BLaER1 treated with 17β-estradiol and CSF1 and Interleukin-3, amounts not matched to agents 10 nM and 100 nM (cell line): Measurements from ENCODE around the gene CHAF1A.

Experiments
- H3K27ac ChIP-seq, 11 experiments: shearing (Covaris generic); formaldehyde crosslinking; 2 replicates each; pipeline ENCODE4 v1.8.1; 2022
- H3K27me3 ChIP-seq, 11 experiments: shearing (Covaris generic); formaldehyde crosslinking; 2 replicates each; pipeline ENCODE4 v1.8.1; 2022
- H3K36me3 ChIP-seq, 11 experiments: shearing (Covaris generic); formaldehyde crosslinking; 2 replicates each; pipeline ENCODE4 v1.8.1; 2022
- H3K4me1 ChIP-seq, 10 experiments: shearing (Covaris generic); formaldehyde crosslinking; 2 replicates each; pipeline ENCODE4 v1.8.1; 2022
- H3K4me2 ChIP-seq, 11 experiments: shearing (Covaris generic); formaldehyde crosslinking; 2 replicates each; pipeline ENCODE4 v1.8.1; 2022
- H3K4me3 ChIP-seq, 10 experiments: shearing (Covaris generic); formaldehyde crosslinking; 2 replicates each; pipeline ENCODE4 v1.8.1; 2022
- H3K9ac ChIP-seq, 11 experiments: shearing (Covaris generic); formaldehyde crosslinking; 2 replicates each; pipeline ENCODE4 v1.8.1; 2022
- H3K9me3 ChIP-seq, 11 experiments: shearing (Covaris generic); formaldehyde crosslinking; replicated peaks in 1 of 11; 2 replicates each; pipeline ENCODE4 v1.8.1; 2022
- H4K20me1 ChIP-seq, 11 experiments: shearing (Covaris generic); formaldehyde crosslinking; 2 replicates each; pipeline ENCODE4 v1.8.1; 2022
- Cebpa-rat ChIP-seq, 11 experiments: shearing (Covaris generic); IDR thresholded peaks; 2 replicates each; pipeline ENCODE4 v1.8.1; 2022

The CHAF1A gene

GRCh38 chr19:4471403-4472173 is 69.1 kb downstream of the CHAF1A start:
- peaks cover 11 to 18% (median 15%) of the 10 kb centered on the region in 11 experiments for H3K36me3 ChIP-seq
- peak overlapping the region; percentile 78 to 94 (median 87) for H3K9ac ChIP-seq
- no peaks in the 10 kb centered on the region for H3K27me3 ChIP-seq
- no peak for TF ChIP-seq Cebpa-rat (IDR thresholded peaks at IDR 0.05)
- peak overlapping the region; percentile 60 to 93 (median 87) for H3K27ac ChIP-seq
- no peaks in the 10 kb centered on the region for H3K9me3 ChIP-seq
- H3K4me1 ChIP-seq = peaks cover 24 to 38% (median 35%) of the 10 kb centered on the region in 10 experiments
- H4K20me1 ChIP-seq = peaks cover 0 to 30% (median 16%) of the 10 kb centered on the region in 11 experiments; a peak in 11 of 22 replicates
- H3K4me3 ChIP-seq = peak overlapping the region; percentile 94 to 99 (median 97)
- H3K4me2 ChIP-seq = peak overlapping the region; percentile 70 to 94 (median 86)

- peak within 1 kb of the TSS; percentile 97 to 99 (median 98) for H3K4me2 ChIP-seq
- H3K27me3 ChIP-seq = no peaks in the 10 kb centered on the region
- H3K9me3 ChIP-seq = no peaks in the 10 kb centered on the region
- no peak for TF ChIP-seq Cebpa-rat (IDR thresholded peaks at IDR 0.05)
- H3K4me3 ChIP-seq = peak within 1 kb of the TSS; percentile 94 to 99 (median 97)
- peak within 1 kb of the TSS; percentile 79 to 93 (median 87) for H3K27ac ChIP-seq
- peaks cover 24 to 38% (median 35%) of the 10 kb centered on the region in 10 experiments for H3K4me1 ChIP-seq
- peaks cover 0 to 30% (median 16%) of the 10 kb centered on the region in 11 experiments; a peak in 11 of 22 replicates for H4K20me1 ChIP-seq
- H3K36me3 ChIP-seq = peaks cover 19 to 26% (median 22%) of the 10 kb centered on the region in 11 experiments
- peak within 1 kb of the TSS; percentile 88 to 97 (median 94) for H3K9ac ChIP-seq
Observed at GRCh38 chr19:4472174-4472974, 69.9 kb downstream of the CHAF1A start, which contains the start of gene HDGFL2. HDGFL2 (plus strand) TSS chr19:4472297; CDS start chr19:4472351, 54 bp downstream.

- no peak for TF ChIP-seq Cebpa-rat (IDR thresholded peaks at IDR 0.05)
- Histone ChIP-seq H3K4me3 (peak overlapping the region; percentile 94 to 99 (median 97)), H3K27ac (peak overlapping the region; percentile 68 to 84 (median 80))
Observed at GRCh38 chr19:4473011-4473762, 70.7 kb downstream of the CHAF1A start.

GRCh38 chr19:4473763-4474513 is 71.5 kb downstream of the CHAF1A start:
- peak overlapping the region in 9 of 11 experiments; percentile 31 to 61 (median 46); a peak in 16 of 22 replicates for H3K27ac ChIP-seq
- H4K20me1 ChIP-seq = peaks cover 0 to 30% (median 16%) of the 10 kb centered on the region in 11 experiments; a peak in 11 of 22 replicates
- peak overlapping the region; percentile 97 to 99 (median 98) for H3K4me2 ChIP-seq
- no peaks in the 10 kb centered on the region for H3K27me3 ChIP-seq
- peaks cover 24 to 38% (median 35%) of the 10 kb centered on the region in 10 experiments for H3K4me1 ChIP-seq
- H3K9ac ChIP-seq = peak overlapping the region; percentile 59 to 96 (median 93)
- peaks cover 34 to 42% (median 38%) of the 10 kb centered on the region in 11 experiments for H3K36me3 ChIP-seq
- TF ChIP-seq Cebpa-rat (IDR thresholded peaks at IDR 0.05) = no peak
- peak overlapping the region; percentile 28 to 98 (median 95) for H3K4me3 ChIP-seq
- H3K9me3 ChIP-seq = no peaks in the 10 kb centered on the region

More at GRCh38 chr19:4473011-4473762, 70.7 kb downstream of the CHAF1A start:
- H4K20me1 ChIP-seq = peaks cover 0 to 30% (median 16%) of the 10 kb centered on the region in 11 experiments; a peak in 11 of 22 replicates
- H3K27me3 ChIP-seq = no peaks in the 10 kb centered on the region
- H3K9me3 ChIP-seq = no peaks in the 10 kb centered on the region
- H3K36me3 ChIP-seq = peaks cover 27 to 34% (median 31%) of the 10 kb centered on the region in 11 experiments
- peak overlapping the region; percentile 88 to 97 (median 94) for H3K9ac ChIP-seq
- H3K4me2 ChIP-seq = peak overlapping the region; percentile 97 to 99 (median 98)
- H3K4me1 ChIP-seq = peaks cover 24 to 38% (median 35%) of the 10 kb centered on the region in 10 experiments

- peaks cover 0 to 30% (median 16%) of the 10 kb centered on the region in 11 experiments; a peak in 11 of 22 replicates for H4K20me1 ChIP-seq
- no peaks in the 10 kb centered on the region for H3K9me3 ChIP-seq
- H3K36me3 ChIP-seq = peaks cover 41 to 48% (median 44%) of the 10 kb centered on the region in 11 experiments
- TF ChIP-seq Cebpa-rat (IDR thresholded peaks at IDR 0.05) = no peak
- H3K4me3 ChIP-seq = peak overlapping the region; percentile 25 to 98 (median 95)
- H3K4me2 ChIP-seq = peak overlapping the region; percentile 97 to 99 (median 98)
- H3K9ac ChIP-seq = peak overlapping the region; percentile 59 to 96 (median 93); a peak in 21 of 22 replicates
- H3K27ac ChIP-seq = peak overlapping the region in 9 of 11 experiments; percentile 24 to 61 (median 46); a peak in 16 of 22 replicates
- H3K4me1 ChIP-seq = peaks cover 24 to 38% (median 35%) of the 10 kb centered on the region in 10 experiments
- no peaks in the 10 kb centered on the region for H3K27me3 ChIP-seq
Observed at GRCh38 chr19:4474514-4475022, 72.1 kb downstream of the CHAF1A start.

- no peak for TF ChIP-seq Cebpa-rat (IDR thresholded peaks at IDR 0.05)
- no peak overlapping the region for H3K4me3 ChIP-seq
- H3K4me1 ChIP-seq = peaks cover 21 to 26% (median 24%) of the 10 kb centered on the region in 10 experiments
- no peaks in the 10 kb centered on the region for H3K9me3 ChIP-seq
- peaks cover 0 to 38% (median 16%) of the 10 kb centered on the region in 11 experiments; a peak in 11 of 22 replicates for H4K20me1 ChIP-seq
- H3K9ac ChIP-seq = no peak overlapping the region
- H3K4me2 ChIP-seq = no peak overlapping the region
- H3K36me3 ChIP-seq = peaks cover 59 to 68% (median 65%) of the 10 kb centered on the region in 11 experiments
- no peaks in the 10 kb centered on the region for H3K27me3 ChIP-seq
- no peak overlapping the region for H3K27ac ChIP-seq
Observed at GRCh38 chr19:4477034-4477801, 74.8 kb downstream of the CHAF1A start.
